K562 (cell line): Measurements from ENCODE around the gene ZNF302. TPM values are rescaled to one million over a fixed set of nuclear protein-coding genes. Genes with fewer than 3 reads are reported as not detected.

ENCODE experiments used
- ATAC-seq: fragments of 200-7000 bp; cut with Tn5 transposase; 3 replicates; pipeline ENCODE4 v1.9.1; 2020; ENCODE audit warnings: moderate library complexity
- BruUV-seq: library from RNA; stranded (reverse); fragments of 400-500 nt; replicated peaks from 2 replicates; lab custom pipeline; 2021; lab: Mats Ljungman, UMichigan
- CTCF ChIA-PET: fragments of 300-600 bp; formaldehyde crosslinking; extraction: SDS; loops from one replicate; lab custom pipeline; 2021; ENCODE audit warnings: low intra/inter-chr PET ratio; lab: Yijun Ruan, JAX
- POLR2A ChIA-PET: fragments of 300-600, 350-650 bp; sonication (Branson Sonifier 250); formaldehyde crosslinking; extraction: SDS; loops from one replicate; lab custom pipeline; 2021; ENCODE audit warnings: antibody characterized with exemption, inconsistent platforms; lab: Yijun Ruan, JAX
- DNase-seq, 4 experiments: peaks; one replicate each; pipeline versions ENCODE4 v3.0.0 to v3.0.0-alpha.2; 2011 to 2018; ENCODE audit warnings: low spot score in 3 of 4, mixed read lengths in 3 of 4; ENCODE audit errors: extremely low read depth in 1 of 4
- FAIRE-seq: peaks from 2 replicates; lab custom pipeline; 2011; peaks lifted over from hg19 to GRCh38; lab: Jason Lieb, UNC
- H2AFZ ChIP-seq: 2 replicates; pipeline ENCODE4 v1.6.0; 2011; ENCODE audit warnings: low read depth, low read length, control low read depth, inconsistent platforms
- H3K27ac ChIP-seq: fragments of 200-600 bp; 3 replicates; pipeline ENCODE4 v1.8.0; 2011; ENCODE audit warnings: low read depth, mild to moderate bottlenecking, control low read depth, inconsistent platforms, low read length, moderate library complexity, mixed read lengths; ENCODE audit errors: extremely low read depth
- H3K27me3 ChIP-seq, 2 experiments: fragments of 300-600 bp in 1 of 2; 2 replicates in 1 of 2; 3 replicates in 1 of 2; pipeline versions ENCODE4 v1.6.0 to v1.8.0; 2011; ENCODE audit warnings: inconsistent platforms in 2 of 2, low read length in 2 of 2, mild to moderate bottlenecking in 1 of 2, mixed read lengths in 1 of 2, moderate library complexity in 1 of 2; ENCODE audit not compliant: control insufficient read depth in 2 of 2, insufficient read depth in 2 of 2
- H3K36me3 ChIP-seq: fragments of 300-600 bp; 3 replicates; pipeline ENCODE4 v1.8.0; 2011; ENCODE audit warnings: mild to moderate bottlenecking, low read length, inconsistent platforms; ENCODE audit not compliant: control insufficient read depth, insufficient read depth
- H3K4me1 ChIP-seq, 2 experiments: fragments of 200-600 bp in 1 of 2; replicated peaks in 1 of 2; 2 replicates in 1 of 2; 3 replicates in 1 of 2; pipeline versions ENCODE4 v1.5.1 to v1.8.0; 2011; ENCODE audit warnings: inconsistent platforms in 2 of 2, low read length in 2 of 2, mild to moderate bottlenecking in 1 of 2, mixed read lengths in 1 of 2, moderate library complexity in 1 of 2; ENCODE audit not compliant: control insufficient read depth in 2 of 2, insufficient read depth in 2 of 2
- H3K4me2 ChIP-seq: 2 replicates; pipeline ENCODE4 v1.6.1; 2011; ENCODE audit warnings: low read length, control low read depth, inconsistent platforms, mixed read lengths; ENCODE audit not compliant: insufficient read depth
- H3K4me3 ChIP-seq: fragments of 200-600 bp; sonication (generic), shearing (Covaris generic); 2 replicates; pipeline ENCODE4 v1.5.1; 2016; ENCODE audit warnings: control low read depth, inconsistent platforms
- H3K79me2 ChIP-seq: fragments of 200-600 bp; 3 replicates; pipeline ENCODE4 v1.8.0; 2011; ENCODE audit warnings: low read length, inconsistent platforms; ENCODE audit not compliant: control insufficient read depth, insufficient read depth
- H3K9ac ChIP-seq, 2 experiments: 2 replicates each; pipeline versions ENCODE4 v1.6.0 to v1.6.1; 2011; ENCODE audit warnings: low read depth in 2 of 2, low read length in 2 of 2, control low read depth in 1 of 2, inconsistent platforms in 1 of 2, mild to moderate bottlenecking in 1 of 2, mixed read lengths in 1 of 2; ENCODE audit not compliant: insufficient read depth in 1 of 2
- H3K9me1 ChIP-seq: one replicate; pipeline ENCODE4 v1.6.0; 2011; ENCODE audit warnings: inconsistent platforms, mild to moderate bottlenecking, low read length, moderate library complexity; ENCODE audit not compliant: control insufficient read depth, insufficient read depth
- H3K9me3 ChIP-seq: replicated peaks from 2 replicates; pipeline ENCODE4 v1.5.1; 2011; ENCODE audit warnings: low read depth, low read length, inconsistent platforms; ENCODE audit not compliant: control insufficient read depth, insufficient read depth
- H4K20me1 ChIP-seq: replicated peaks from 2 replicates; pipeline ENCODE4 v1.6.1; 2011; ENCODE audit warnings: low read length, inconsistent platforms, mixed read lengths; ENCODE audit not compliant: control insufficient read depth, insufficient read depth
- ATF7 ChIP-seq: fragments of 450-650 bp; IDR thresholded peaks from 2 replicates; pipeline ENCODE4 v1.7.1; 2014; ENCODE audit warnings: mild to moderate bottlenecking, moderate library complexity
- JUN ChIP-seq, 2 experiments: sonication (generic) in 1 of 2; formaldehyde crosslinking in 1 of 2; IDR thresholded peaks; 2 replicates each; pipeline versions ENCODE4 v1.6.1 to v1.8.0; 2012 to 2022; ENCODE audit warnings: borderline replicate concordance in 2 of 2, mild to moderate bottlenecking in 2 of 2, improper control_type of control experiment in 1 of 2, low read depth in 1 of 2, low read length in 1 of 2, missing genetic modification reagents in 1 of 2
- KHSRP ChIP-seq: fragments of 450-650 bp; IDR thresholded peaks from 2 replicates; pipeline ENCODE4 v1.6.1; 2017
- MGA ChIP-seq: fragments of 450-650 bp; IDR thresholded peaks from 2 replicates; pipeline ENCODE4 v1.6.1; 2016; ENCODE audit warnings: mild to moderate bottlenecking, moderate library complexity
- RHOXF2B ChIP-seq: fragments of 250-450 bp; sonication (Bioruptor Pico); conservative IDR thresholded peaks from 2 replicates; pipeline ENCODE4 v1.5.1; 2021
- ZNF592 ChIP-seq: fragments of 450-650 bp; IDR thresholded peaks from 2 replicates; pipeline ENCODE4 v1.6.1; 2017; ENCODE audit warnings: antibody characterized with exemption, mild to moderate bottlenecking
- WGBS: fragments of 100-300 bp; shearing (Covaris generic); methylation state at CpG from one replicate; pipeline ENCODE4 v1.1.6; 2016; ENCODE audit warnings: low coverage, mixed read lengths; ENCODE audit not compliant: insufficient coverage; ENCODE audit errors: missing lambda C conversion rate; 5-methylcytosine and 5-hydroxymethylcytosine counted together
- in situ Hi-C: fragments of 300-500 bp; cut with MboI; formaldehyde crosslinking; loops from 4 replicates; pipeline ENCODE4 v1.15.0; 2018; ENCODE audit warnings: inconsistent platforms, mixed read lengths
- intact Hi-C: fragments of 100-400 bp; cut with micrococcal nuclease; formaldehyde crosslinking; loops from 2 replicates; pipeline ENCODE4 v1.14.2; 2022
- polyA plus RNA-seq, 8 experiments: library from polyadenylated mRNA; depleted of rRNA in 4 of 8; stranded (reverse) in 5 of 8; unstranded in 3 of 8; fragments of >200 nt; fragmentation: Nextera tagmentation in 2 of 8; fragmentation: Illumina TruSeq in 1 of 8; extraction: Ambion mirVana in 2 of 8; extraction: Trizol in 1 of 8; gene quantifications; 2 replicates each; pipeline versions ENCODE4 v1.2.1 to v1.2.3, GENCODE V29; 2011 to 2014; ENCODE audit warnings: inconsistent platforms in 1 of 8, missing spikeins in 1 of 8
- total RNA-seq, 7 experiments: library from RNA; depleted of rRNA in 6 of 7; stranded (reverse); fragments of >200 nt in 6 of 7; fragmentation: Illumina TruSeq in 2 of 7; extraction: Trizol in 2 of 7; gene quantifications; 2 replicates each; pipeline versions ENCODE4 v1.2.1 to v1.2.3, GENCODE V29; 2011 to 2021; ENCODE audit warnings: low replicate concordance in 1 of 7

Gene ZNF302
- total and polyA plus RNA-seq, 9 of the 15 experiments (the other 6 are each of a cell fraction or from before 2014, with no cell fraction given): 0.08 to 1.0 (median 0.27) TPM; not detected in 1

GRCh38 chr19:34661357-34661756 is 16.1 kb upstream of the ZNF302 start:
- no peak for ATAC-seq
- no peaks in the 10 kb centered on the region for H3K36me3 ChIP-seq
- no peaks in the 10 kb centered on the region for H3K9me1 ChIP-seq
- no peak for DNase-seq
- H3K79me2 ChIP-seq: no peaks in the 10 kb centered on the region
- no TSS peak for BruUV-seq
- H3K4me2 ChIP-seq: no peak overlapping the region
- WGBS: 0% methylated on average over 3 of the region's 3 CpGs
- POLR2A ChIA-PET: interaction anchor here (0.9 kb wide), 1 partner anchor 21 kb away, joined by 3 read pairs; no protein-coding TSS in a partner anchor
- H3K4me3 ChIP-seq: no peak overlapping the region
- CTCF ChIA-PET: no interaction called here
- no peak overlapping the region for H3K9ac ChIP-seq
- no peaks in the 10 kb centered on the region for H3K9me3 ChIP-seq
- intact Hi-C loops (no loop called here), in situ Hi-C loops (no loop called here)
- H3K27me3 ChIP-seq: no peaks in the 10 kb centered on the region
- H3K27ac ChIP-seq: no peak overlapping the region
- peaks cover 0 to 2% of the 10 kb centered on the region in 2 experiments; a peak in 2 of 5 replicates for H3K4me1 ChIP-seq
- no peak overlapping the region for H2AFZ ChIP-seq
- FAIRE-seq: no peak
- no peaks in the 10 kb centered on the region for H4K20me1 ChIP-seq
- TF ChIP-seq RHOXF2B (CRISPR knock-in tag) (no peak), JUN (IDR thresholded peaks at IDR 0.05; ENCODE audit: borderline replicate concordance, low read depth, low read length) (no peak), JUN (CRISPR knock-in tag; IDR thresholded peaks at IDR 0.05; ENCODE audit: borderline replicate concordance) (no peak), ATF7 (no peak), KHSRP (no peak), MGA (no peak), ZNF592 (no peak)
